SKM-1 (cell line): ENCODE results near the gene SMAD3.
A peak's percentile ranks its signal among the peaks of the same experiment; 100 is the strongest.

Source experiments
- DNase-seq: peaks from one replicate; lab custom pipeline; 2025; ENCODE audit not compliant: unreplicated experiment; lab: John Stamatoyannopoulos, UW

SMAD3 gene

DNA sequence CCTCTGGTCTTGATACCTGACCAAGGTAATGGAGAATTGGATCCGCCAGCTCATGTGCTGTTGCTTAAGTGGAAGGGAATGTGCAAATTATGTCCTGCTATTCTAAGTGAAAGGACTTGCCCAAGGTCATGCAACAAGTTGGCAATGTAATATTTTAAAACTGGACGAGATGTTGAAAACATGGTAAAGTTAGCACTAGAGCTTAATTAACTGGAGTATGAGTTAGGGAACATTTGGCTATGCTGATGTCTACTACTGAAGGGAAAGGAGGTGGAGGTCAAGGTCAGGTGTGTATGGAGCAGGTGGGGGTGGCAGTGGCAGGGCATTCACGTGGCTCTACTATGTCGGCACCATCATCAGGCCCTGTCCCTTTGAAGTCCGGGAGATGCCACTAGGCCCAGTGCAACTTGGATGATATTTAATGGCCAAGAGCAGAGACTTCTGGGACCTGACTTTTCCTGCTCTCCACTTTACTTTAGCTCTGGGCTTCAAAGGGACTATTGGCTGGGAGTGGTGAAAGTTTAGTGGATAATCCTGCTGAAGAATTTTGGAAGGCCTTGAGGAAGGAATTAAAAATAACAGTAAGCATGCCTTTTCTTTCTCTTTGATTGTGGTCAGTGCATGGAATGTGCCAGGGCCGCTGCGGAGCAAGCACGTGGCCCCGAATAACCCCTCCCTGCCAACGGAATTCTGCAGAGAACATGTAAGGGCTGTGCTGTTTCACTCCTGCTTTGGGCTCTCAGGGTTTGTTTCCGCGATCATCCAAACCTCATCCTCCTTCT is 14.9 kb downstream of the SMAD3 start:
- DNase-seq, result no peak

DNA sequence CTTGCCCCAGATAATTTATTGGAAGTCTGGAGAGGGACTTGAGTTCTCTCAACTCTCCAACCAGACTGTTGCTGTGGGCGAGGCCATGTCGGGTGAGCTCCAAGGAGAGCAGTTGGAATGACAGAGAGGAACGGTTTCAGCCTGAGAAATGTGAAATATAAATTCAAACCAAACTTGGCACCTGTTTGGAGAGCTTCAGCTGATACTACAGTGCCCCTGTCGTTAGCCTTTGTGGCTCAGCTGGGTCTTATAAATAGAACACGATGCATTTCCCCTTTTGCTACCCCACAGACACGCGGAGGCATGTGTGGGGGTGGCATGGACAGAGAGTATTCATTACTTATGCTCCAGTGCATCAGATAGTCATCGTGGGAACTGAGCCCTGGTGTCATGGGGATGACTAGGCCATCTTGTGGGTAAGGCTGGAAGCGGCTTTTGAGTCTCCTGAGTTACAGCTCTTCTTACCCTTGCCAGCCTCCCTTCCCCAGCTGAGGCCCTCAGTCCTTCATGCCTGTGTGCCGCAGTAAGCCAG is 15.6 kb downstream of the SMAD3 start:
- DNase-seq, result peak; percentile 84

DNA sequence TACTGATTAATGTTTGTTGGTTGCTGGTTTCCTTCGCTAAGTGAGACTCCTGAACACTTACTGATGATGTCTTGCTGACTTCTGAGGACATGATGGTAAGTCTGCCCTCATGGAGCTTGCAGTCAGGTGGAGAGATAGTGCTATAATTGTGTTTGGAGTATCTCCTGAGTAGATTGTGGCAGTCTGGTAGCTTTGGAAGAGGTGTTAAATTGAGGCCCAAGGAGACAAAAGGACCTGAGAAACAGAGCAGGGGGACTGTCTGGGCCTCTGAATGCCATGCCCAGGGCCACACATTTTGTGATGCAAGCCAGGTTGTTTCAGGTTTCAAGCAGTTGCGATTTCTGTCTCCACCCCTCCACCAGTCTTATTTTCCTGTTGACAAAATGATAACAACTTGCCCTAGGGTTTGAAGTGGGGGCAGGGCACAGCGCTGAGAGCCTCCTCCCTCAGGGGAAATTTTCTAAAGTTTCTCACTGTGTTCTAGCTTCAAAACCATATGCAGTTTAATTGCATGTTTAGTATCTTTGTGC is 16.7 kb downstream of the SMAD3 start:
- DNase-seq, result no peak

DNA sequence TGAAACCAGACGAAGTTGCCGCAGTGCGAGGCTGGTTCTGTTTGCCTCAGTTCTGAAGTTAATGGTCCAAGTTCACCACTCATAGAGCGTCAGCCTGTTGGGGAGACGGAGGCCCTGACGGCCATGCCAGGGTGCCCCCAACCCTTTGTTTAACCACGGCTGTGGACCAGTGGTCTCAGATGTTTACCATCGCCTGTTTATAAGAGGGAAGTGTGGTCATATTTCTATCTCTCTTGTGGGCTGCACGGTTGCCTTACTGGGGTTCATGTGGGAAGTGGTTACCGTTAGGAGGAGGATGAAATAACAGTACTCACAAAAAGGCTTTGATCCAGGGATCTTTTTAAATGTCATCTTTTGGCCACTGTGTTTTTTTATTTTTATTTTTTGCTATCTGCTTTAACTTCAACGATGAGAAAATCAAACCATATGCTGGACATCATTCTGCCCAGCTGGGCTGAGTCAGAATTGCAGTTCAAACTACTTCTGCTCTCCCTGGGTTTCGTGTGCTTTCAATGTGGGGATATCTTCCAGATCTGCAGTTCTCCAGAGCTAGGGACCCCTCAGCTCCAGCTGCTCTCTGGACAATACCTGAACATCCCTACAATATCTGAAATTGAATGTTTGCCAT is 17.8 kb downstream of the SMAD3 start:
- peak; percentile 27 for DNase-seq

DNA sequence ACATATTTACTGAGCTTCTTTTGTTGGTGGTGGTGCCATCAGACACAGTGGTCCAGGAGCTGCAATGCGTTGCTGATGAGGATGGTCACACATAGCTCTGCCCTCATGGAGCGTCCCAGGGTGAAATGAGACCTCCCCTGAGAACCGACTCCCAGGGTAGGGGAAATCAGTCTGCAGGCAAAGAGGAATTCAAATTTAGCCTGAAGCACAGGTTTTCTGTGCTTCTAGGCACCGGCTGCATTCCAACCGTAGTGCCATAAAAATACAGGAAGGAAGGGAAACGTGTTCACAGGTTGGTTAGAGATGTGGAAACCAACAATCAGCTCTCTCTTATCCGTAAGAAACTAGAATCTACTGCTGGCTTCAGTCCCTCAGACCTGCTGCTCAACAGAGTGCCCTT is 19.2 kb downstream of the SMAD3 start:
- DNase-seq, result no peak

DNA sequence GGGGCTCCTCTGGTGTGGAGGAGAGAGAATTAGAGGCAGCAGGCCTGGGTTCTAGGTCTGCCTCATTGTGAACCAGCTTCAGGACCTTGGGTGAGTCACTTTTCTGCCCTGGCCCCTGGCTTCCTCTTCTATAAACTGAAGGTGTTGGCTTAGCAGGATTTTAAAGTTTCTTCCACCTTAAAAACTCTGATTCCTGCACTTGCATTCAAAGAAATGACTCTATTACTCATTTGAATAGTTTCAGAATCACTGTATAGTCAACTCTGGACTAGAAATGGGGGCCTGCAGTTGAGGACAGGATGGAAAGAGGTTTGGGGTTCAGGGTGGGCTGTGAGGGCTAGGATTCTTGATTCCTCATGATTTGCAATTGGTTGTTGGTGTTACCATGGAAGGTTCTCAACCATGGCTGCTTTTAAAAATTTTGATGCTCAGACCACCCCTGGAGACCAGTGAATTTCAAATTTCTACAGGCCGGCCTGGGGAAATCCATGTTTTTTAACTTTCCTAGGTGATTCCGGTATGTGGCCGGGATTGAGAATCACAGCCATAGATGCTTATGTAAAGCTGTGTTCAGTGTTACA is 19.9 kb downstream of the SMAD3 start:
- no peak for DNase-seq

DNA sequence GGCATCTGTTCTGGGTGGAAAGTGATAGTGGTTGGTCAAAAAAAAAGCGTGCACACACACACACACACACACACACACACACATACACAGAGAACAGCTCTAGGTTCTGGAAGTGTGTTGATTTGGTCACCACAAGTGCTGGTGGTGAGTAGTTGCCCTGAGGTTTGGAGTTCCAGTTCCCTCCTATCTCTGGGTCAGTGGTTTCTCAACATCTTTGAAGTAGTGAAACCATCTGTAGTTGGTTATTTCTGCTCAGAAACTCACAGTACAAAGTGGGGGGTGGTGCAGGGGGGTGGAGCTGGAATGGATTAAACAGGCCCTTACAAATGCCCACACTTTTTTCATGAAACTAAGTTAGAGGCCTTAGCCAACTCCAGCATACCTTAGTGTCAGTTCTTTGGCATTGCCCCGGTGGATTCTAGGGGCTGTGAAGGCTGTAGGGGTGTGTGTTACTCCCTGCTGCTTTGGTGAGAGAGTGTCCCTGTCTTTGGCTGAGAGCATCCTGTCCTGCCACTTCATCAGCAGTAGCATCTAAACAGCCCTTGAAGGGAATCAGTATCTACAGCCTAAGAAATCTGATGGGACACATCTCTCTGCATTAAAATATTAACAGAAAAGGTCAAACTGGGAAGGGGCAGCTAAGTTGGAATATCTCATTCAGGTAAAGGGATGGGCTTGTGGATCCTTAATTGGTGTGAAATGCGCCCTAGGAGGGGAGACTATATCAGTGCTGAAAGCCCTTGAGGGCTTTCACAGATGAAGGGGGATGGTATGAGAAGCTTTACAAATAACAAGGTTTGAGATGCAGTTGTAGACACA is 20.6 kb downstream of the SMAD3 start:
- peak; percentile 77 for DNase-seq

DNA sequence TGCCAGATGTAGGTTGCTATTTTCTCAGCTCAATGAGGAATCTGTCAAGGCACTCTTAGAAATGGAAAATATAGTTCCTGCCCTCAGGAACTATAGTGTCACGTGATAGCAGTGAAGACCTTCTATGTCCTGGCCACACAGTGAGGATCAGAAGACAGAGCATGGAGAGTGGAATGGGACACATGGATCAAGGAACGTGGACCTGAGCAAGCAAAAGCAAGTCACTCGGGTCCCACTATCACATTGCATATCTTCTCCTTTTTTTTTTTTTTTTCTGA is 21.2 kb downstream of the SMAD3 start:
- no peak for DNase-seq

DNA sequence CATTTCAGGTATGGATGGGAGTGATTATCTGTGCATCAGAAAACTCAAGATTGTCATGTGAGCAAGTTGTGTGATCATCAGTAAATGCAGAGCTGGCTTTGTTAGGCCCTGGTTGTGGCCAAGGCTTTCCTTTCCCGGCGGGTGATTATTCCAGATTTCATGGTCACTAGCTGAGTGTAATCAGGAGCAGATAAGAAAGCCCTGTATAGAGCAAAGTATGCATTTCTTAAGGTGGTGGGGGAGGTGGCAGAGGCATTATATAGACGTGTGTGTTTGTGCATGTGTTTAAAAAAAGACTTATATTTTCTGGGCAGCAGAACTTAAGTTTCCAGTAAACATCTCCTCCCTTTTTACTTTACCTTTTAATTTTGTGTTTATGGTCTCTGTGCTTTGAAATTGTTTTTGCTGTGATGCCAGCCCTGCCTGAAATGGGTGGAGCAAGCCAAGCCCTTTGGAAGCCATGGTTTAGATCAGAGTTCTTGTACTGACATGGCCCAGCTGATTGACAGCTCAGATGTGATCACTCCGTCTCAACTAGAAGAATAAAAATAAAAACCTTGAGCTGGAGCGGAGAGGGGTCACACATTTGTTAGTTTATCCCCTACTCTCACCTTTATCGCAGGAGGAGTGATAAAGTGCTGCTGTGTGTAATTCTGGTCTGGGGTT is 22.2 kb downstream of the SMAD3 start:
- no peak for DNase-seq

DNA sequence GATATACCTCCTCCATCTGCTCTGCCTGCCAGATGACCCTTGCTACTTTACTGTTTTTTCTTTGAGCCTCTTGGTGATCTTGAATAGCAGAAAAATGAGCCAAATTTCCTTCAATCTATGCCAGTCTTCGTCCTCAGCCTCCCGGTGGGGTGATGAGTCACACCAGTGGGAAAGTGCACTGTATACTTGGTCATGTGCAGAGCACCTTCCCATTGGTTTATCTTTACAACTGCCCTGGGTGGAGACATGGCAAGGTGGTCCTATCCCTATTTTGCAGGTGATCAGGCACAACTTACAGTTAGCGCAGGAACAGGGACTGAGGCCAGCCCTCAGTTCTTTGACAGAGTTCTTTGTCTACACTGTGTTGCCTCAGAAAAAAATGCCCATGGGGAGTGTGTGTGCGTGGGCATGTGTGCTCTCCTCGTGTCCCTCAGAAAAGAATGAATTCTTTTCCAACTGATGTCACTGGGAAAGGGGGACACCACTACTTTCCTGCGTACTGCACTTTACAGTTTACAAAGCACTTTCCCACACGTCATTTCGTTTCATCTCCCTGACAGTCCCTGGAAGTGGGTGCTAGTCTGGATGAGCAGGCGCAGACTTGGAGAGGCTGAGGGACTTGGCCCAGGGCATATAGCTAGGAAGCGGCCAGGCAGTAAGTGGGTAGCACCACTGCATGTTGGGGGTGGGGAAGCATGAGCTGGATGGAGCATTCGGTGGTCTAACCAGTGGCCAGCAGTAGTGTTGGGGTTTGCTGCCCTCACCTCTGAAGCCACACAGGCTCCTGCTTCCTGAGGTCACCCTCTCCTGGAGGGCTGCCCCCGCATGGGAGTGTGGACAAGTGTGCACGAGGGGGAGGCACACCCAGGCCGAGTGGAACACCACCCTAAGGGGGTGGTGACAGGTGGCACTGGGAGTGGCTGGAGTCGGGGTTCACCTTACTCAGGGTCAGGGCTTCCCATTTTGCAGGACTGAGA is 24.1 kb downstream of the SMAD3 start:
- no peak for DNase-seq

DNA sequence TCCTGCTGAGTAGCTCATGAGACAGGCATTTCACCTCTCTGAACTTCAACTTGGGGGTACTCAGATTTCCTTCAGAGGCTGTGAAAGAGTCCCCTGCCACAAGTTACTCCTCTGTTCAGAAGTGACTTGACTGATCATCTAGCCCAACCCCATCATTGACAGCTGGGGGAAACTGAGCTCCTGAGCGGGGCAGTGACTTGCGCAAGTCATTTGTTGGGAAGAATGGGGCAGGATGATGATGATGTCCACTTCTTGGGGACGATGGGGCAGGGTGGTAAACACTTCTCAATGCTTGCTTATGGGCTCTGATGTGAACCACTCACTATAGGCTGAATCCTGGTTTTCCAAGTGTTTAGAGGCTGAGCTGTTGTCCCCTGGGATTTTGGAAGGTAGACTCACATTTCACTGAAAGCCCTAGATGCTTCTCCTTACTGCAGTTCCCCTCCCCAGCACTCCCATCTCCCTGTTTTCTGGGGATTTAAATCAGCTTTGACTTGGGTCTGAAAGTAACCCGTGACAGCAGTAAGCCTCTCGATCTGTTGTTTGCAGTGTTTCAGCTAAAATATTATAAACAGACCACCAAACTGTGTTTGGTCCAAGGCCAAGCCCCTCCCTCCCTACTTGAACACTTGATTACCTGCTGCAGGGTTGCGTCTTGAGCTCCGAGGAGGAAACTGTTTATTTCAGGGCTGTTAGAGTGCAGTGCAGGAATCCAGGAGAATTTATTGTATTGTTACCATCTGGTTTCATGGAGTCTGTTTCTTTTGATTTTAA is 25.1 kb downstream of the SMAD3 start:
- no peak for DNase-seq

DNA sequence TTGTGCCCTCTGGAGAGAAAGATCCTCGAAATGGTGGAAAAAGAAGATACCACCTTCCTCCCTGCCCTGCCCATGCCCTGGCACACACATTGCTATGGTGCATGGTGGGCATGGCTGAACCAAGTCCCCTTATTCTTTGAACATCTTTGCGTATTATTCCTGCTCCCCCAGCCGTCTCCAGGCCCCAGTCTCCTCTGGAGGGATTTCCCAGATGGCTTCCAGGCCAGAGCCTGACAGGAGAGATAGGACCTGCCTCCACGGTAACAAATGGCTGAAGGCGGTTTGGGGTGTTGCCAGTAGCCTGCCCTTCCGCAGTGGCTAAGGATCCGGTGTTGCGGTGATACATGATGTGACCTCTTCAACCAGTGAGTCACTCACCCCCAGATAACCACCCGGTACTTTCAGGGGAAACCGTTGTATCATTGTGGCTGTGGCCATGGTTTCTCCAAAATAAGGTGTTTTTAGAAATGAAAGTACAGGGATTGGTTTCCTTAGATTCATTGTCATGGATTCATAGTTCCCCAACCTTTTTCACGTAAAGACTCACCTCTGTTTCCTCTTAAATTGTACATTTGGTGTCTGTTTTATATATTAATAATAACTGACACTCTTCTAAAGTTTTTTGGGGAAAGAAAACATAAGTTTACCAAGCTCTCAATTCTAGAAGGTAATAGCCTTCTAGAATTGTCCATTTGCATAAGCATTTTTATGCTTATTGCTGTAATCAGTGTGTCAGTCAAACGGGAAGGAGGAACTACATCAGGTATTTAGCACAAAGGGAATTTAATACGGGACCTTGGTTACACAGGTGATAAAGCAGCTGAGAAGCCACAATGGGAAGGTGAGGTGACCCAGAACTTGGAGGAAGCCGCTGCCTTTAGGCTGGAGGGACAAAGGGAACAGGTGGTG is 25.9 kb downstream of the SMAD3 start:
- peak; percentile 90 for DNase-seq

DNA sequence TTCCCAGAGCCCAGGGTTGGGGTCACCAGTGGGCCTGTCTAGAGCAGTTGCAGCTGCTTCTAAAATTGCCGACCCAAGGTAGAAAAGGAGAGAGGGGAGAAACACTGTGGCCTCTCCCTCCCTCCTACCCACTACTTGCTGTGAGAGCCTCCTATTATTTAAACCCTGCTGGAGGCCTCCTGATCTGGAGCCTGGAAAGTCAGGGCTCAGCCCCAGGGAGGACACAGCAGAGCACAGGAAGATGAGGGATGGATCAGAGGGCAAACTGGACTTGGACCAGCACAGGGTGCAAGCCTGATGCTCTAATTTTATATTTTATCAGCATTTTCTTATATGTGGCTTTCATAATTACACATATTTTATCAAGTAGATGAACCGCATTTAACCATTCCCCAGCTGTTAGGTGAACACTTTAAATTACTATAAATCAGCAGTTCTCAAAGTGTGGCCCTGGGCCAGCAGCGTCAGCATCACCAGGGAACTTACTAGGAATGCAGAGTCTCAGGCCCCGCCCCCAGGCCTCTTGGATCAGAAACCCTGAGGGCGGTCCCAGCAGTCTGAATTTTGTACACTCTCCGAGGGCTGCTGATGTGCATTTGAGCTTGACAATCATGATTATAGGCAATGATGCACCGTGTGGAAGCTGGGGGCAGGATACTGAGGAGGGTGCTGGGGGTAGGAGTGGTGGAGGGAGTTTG is 26.7 kb downstream of the SMAD3 start:
- DNase-seq, result no peak

DNA sequence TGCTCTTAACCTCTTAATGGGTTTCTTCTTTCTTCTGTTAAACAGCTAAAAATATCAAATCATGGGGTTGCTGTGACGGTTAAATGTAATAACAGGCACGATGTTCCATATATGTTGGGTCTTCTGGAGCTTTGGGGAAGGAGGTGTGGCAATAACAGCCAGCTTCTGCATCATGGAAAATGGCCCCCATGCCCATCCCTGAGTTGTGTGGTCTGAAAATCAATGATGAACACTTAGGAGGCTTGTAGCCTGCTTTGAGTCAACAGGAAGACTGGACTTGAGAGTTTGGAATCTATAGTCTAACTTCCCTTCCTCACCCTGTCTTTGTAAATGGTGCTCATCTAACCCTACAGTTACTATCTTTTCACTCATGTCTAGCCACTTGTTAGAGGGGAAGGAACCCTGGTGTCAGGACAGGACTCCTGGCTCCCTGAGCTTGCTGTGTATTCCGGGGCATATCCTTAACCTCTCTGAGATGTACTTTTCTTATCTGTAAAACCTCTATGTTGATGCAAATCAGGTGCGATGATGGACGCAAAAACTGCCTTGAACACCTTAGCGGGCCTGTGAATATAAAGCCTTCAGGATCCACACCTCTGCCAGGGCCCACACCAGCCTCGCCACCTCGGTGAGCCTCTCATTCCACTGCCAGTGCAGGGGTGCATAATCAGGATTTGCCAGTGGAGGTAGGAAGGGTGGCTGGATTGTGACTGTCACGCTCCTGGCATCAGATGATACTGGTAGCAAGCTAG is 27.5 kb downstream of the SMAD3 start:
- no peak for DNase-seq

DNA sequence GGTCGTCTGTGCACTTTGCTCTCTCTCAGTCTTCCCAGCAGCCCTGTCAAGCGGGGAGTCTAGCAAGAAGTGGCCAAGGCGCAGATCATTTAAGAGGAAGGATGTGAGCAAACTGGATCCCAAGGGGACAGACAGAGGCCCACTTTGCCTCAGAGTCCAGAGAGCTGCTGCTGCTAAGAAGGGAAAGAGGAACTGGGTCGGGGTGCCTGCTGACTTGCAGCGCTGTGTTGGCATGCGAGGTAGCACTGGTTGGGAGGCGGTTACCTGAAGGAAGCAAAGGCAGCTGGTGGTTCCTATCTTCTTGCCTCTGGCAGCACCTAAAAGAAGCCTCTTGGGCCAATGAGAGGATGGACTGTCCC is 28.1 kb downstream of the SMAD3 start:
- peak; percentile 95 for DNase-seq

DNA sequence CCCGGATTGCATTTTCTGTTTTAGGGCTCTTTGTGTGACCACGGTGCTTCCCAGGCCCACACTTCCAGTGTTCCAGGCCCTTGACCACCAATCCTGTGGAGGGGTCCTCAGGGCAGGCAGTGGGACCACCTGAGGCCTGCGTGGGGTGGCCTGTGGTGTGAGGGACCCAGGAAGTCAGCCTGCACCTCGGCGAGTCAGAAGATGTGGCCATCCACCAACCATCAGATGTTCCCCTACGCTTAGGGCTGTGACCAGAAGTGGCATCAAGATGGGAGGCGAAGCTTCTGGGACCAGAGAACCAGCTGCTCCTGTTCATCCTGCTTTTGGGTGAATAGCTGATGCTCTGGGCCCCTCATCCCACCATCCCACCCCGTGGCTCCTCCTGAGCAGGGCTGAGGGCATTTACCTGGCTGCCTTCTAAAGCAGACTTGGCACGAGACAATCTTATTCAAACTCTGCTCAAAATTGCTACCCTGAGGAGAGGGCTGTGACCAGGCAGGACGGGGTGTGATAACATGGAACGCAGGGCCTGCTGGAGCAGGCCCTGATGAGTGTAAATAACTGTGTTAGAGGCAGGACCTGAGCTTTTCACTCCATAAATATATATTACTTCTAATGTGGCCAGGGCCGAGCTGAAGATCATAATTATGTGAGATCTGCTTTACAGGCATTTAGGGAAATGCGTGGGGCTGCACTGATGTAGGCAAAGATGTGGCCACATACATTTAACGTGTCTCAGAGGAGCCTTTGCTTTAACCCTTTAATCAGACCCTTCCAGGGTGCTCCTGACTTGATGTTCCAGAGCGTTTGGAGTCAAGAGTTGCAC is 28.8 kb downstream of the SMAD3 start:
- no peak for DNase-seq
